AG04450 (cell line): ENCODE measurements around the gene MMD. TPM values are rescaled to one million over a fixed set of nuclear protein-coding genes. Genes with fewer than 3 reads are reported as not detected.

Experiments used
- CTCF ChIA-PET: fragments of 300-600, 350-600 bp; formaldehyde crosslinking; extraction: SDS; loops from one replicate; lab custom pipeline; 2022; ENCODE audit warnings: antibody characterized with exemption, inconsistent platforms; lab: Charles Lee
- POLR2A ChIA-PET: fragments of 350-600 bp; formaldehyde crosslinking; extraction: SDS; loops from one replicate; lab custom pipeline; 2021; ENCODE audit warnings: antibody characterized with exemption, inconsistent platforms; lab: Yijun Ruan, JAX
- DNase-seq: peaks from one replicate; pipeline ENCODE4 v3.0.0-alpha.2; 2011; ENCODE audit warnings: low read depth, low spot score
- H3K27ac ChIP-seq: one replicate; pipeline ENCODE4 v1.5.1; 2012; ENCODE audit warnings: low read depth, low read length, control low read depth
- H3K27me3 ChIP-seq: one replicate; pipeline ENCODE4 v1.6.0; 2012; ENCODE audit warnings: low read length; ENCODE audit not compliant: control insufficient read depth, insufficient read depth
- H3K4me3 ChIP-seq: 2 replicates; pipeline ENCODE4 v1.5.1; 2011; ENCODE audit warnings: mild to moderate bottlenecking, low read depth, low read length, control low read depth
- H3K9me3 ChIP-seq: 2 replicates; pipeline ENCODE4 v1.5.1; 2012; ENCODE audit warnings: low read length; ENCODE audit not compliant: control insufficient read depth, insufficient read depth
- polyA plus RNA-seq: library from polyadenylated mRNA; depleted of rRNA; stranded (reverse); fragments of >200 nt; gene quantifications from 2 replicates; pipeline ENCODE4 v1.2.3, GENCODE V29; 2011
- TF ChIP-seq, protein P1 (sequence below): IDR thresholded peaks from 2 replicates; pipeline ENCODE4 v1.5.1; 2011; ENCODE audit warnings: low read depth, low read length, control low read depth, inconsistent platforms

The MMD gene
- polyA plus RNA-seq, 1 experiment = 41.6 TPM

DNA sequence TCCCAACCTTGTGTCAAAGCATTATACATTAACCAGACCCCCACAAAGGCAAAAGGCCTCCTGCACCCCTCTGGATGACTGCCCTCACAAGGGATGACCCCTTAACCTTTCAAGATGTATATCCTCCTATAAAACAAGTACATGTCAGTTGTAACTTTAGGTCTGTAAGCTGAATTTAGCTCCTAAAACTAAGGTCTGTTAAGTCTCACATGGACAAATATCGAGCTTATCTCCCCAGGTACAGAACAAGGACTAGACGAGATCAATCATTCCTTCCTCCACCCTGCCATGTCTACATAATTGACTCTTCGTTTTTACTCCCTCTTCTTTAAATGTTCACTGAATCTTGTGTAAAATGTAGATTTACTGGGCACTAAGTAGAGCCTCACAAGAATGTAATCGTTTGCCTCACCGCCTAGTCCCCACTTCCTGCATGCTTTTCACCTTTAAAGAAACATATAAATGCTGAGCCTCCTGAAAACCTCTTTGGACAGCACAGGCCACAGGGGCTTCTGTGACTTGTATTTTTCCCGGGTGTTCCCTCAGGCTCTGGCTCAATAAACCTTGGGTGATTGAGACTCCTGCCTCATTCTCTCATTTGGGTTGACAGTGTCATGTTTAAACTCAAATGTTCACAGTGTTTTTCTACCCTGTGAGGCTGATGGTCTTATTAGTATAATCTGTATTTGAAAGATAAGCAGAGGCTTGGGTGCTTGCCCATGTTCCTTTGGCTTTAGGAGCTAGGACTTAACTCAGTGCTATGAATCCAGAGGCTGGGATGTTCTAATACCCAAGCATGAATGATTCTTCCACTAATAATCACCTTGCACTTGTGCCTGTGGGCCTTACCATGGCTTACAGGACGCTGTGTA lies 37.6 kb downstream of the MMD start:
- TF ChIP-seq, protein P1, sequence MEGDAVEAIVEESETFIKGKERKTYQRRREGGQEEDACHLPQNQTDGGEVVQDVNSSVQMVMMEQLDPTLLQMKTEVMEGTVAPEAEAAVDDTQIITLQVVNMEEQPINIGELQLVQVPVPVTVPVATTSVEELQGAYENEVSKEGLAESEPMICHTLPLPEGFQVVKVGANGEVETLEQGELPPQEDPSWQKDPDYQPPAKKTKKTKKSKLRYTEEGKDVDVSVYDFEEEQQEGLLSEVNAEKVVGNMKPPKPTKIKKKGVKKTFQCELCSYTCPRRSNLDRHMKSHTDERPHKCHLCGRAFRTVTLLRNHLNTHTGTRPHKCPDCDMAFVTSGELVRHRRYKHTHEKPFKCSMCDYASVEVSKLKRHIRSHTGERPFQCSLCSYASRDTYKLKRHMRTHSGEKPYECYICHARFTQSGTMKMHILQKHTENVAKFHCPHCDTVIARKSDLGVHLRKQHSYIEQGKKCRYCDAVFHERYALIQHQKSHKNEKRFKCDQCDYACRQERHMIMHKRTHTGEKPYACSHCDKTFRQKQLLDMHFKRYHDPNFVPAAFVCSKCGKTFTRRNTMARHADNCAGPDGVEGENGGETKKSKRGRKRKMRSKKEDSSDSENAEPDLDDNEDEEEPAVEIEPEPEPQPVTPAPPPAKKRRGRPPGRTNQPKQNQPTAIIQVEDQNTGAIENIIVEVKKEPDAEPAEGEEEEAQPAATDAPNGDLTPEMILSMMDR = no peak
- Histone ChIP-seq H3K27me3 (peaks cover 6% of the 10 kb centered on the region), H3K27ac (no peak overlapping the region), H3K4me3 (no peak overlapping the region), H3K9me3 (no peaks in the 10 kb centered on the region)
- no peak for DNase-seq
- CTCF ChIA-PET = interaction anchor here (1.1 kb wide), 1 partner anchor 130 kb away, joined by 4 read pairs; no protein-coding TSS in a partner anchor
- POLR2A ChIA-PET = no interaction called here

DNA sequence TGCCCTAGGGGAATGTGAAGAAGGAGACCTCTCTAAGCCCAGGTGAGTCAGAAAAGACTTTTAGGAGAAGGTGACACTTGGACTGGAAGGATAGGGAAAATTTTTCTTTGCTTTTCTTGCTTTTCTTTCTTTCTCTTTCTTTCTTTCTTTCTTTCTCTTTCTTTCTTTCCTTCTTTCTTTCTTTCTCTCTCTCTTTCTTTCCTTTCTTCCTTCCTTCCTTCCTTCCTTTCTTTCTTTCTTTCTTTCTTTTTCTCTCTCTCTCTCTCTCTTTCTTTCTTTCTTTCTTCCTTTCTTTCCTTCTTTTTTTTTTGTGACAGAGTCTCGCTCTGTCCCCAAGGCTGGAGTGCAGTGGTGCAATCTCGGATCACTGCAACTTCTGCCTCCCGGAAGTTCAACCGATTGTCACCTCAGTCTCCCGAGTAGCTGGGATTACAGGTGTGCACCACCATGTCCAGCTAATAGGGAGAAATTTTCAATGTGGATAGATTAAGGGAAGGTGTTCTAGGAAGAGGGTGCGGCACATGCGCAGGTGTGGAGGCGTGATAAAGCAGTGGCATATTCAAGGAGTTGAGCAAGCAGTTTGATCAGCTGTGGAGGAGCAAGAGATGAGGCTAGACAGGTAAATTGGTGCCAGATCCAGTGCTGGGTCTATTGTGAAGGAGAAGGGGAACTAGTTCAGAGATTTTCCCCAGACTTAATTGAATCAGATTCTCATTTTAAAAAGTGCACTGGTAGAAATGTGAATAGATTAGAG lies 40.4 kb downstream of the MMD start:
- no peak overlapping the region for H3K27ac ChIP-seq
- H3K9me3 ChIP-seq = no peaks in the 10 kb centered on the region
- TF ChIP-seq, protein P1 = no peak
- ChIA-PET POLR2A (no interaction called here), CTCF (interaction anchor here (0.6 to 1.4 kb wide), 3 partner anchors 33 to 145 kb away, joined by 3 to 6 read pairs (median 3); no protein-coding TSS in a partner anchor)
- no peak for DNase-seq
- H3K27me3 ChIP-seq = peaks cover 4% of the 10 kb centered on the region
- H3K4me3 ChIP-seq = no peak overlapping the region

DNA sequence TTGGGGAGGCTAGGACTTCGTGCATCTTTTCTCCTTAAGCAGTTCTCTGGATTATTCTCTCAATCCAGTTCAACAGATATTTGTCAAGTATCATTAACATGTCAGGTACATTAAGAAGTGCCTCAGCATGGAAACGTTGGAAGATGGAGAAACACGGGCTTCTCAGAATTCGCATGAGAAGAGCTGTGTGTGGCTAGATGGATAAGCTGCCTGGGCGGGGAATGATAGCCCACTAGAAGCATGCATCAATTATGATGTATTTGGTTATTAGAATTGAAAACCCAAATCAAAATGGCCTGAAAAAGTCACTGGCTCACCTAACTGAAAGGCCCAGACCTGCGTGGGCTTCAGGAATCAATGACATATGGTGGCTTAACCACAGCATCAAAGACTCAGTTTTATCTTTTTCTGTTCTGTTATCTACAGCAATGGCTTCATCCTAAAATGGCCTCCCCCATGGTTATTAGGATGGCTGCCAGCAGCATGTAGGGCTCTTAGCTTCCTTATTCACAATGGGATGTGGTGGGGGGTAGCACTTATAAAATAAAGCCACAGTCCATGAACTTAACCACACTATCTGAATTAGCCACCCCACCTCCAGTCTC lies 43.9 kb downstream of the MMD start:
- Histone ChIP-seq H3K27ac (no peak overlapping the region), H3K9me3 (no peaks in the 10 kb centered on the region), H3K4me3 (no peak overlapping the region), H3K27me3 (peaks cover 4% of the 10 kb centered on the region)
- ChIA-PET CTCF (no interaction called here), POLR2A (no interaction called here)
- DNase-seq = no peak
- TF ChIP-seq, protein P1 = no peak

DNA sequence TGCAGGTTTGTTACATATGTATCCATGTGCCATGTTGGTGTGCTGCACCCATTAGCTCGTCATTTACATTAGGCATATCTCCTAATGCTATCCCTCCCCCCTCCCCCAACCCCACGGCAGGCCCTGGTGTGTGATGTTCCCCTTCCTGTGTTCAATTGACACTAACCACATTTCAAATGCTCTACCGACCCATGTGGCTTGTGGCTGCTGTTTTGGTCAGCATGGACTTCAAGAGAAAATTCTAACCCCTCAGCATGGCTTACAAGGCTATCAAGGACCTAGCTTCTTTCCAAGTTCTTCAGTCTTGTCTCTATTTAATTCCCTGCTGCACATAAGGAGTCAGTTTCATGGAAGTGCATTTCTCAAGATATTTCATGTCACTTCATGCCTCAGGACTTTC lies 52.9 kb downstream of the MMD start:
- ChIA-PET POLR2A (no interaction called here), CTCF (interaction anchor here (0.6 kb wide), 2 partner anchors 12 to 371 kb away, joined by 3 read pairs; no protein-coding TSS in a partner anchor)
- Histone ChIP-seq H3K9me3 (no peaks in the 10 kb centered on the region), H3K27ac (no peak overlapping the region), H3K27me3 (no peaks in the 10 kb centered on the region), H3K4me3 (no peak overlapping the region)
- TF ChIP-seq, protein P1 = no peak
- DNase-seq = no peak
